HG02798 (cell line): ENCODE results near the gene C2CD4D.

Experiments
- ATAC-seq: cut with Tn5 transposase; IDR thresholded peaks from one replicate; pipeline ENCODE4 v1.9.1; 2021; ENCODE audit warnings: mild to moderate bottlenecking; ENCODE audit not compliant: unreplicated experiment, poor library complexity

Gene C2CD4D

DNA sequence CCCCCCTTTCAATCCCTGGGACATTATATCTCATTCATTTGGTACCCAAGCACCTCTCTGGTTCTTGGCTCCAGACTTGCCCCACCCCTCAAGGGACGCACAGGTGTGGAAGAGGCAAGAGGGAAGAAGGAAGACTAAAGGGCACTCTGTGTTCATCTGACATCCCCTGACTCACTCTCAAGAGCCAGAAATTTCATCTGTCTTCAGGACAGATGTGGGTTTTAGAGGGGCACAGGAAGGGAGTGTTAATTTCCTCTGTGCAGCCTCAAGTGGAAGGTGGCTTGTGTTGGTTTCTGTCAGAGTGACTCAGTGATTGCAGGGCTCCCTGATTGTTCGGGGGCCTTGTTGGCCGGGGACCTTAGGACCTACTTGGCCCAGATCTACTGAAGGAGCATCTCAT is 2.4 kb downstream of the C2CD4D start:
- no peak for ATAC-seq

DNA sequence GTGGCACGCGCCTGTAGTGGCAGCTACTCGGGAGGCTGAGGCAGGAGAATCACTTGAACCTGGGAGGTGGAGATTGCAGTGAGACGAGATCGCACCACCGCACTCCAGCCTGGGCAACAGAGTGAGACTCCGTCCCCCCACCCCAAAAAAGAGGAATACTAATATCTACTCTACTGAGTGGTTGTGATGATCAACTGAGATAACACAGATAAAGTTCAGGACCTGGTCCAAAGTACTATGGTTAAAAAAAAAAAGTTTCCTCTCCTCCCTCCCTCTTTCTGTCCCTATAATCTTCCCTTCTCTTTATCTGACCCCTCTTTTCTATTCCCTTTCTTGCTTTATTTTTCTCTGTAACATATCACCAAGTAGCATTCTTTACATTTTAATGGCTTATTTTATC is 4.0 kb downstream of the C2CD4D start:
- ATAC-seq = no peak

DNA sequence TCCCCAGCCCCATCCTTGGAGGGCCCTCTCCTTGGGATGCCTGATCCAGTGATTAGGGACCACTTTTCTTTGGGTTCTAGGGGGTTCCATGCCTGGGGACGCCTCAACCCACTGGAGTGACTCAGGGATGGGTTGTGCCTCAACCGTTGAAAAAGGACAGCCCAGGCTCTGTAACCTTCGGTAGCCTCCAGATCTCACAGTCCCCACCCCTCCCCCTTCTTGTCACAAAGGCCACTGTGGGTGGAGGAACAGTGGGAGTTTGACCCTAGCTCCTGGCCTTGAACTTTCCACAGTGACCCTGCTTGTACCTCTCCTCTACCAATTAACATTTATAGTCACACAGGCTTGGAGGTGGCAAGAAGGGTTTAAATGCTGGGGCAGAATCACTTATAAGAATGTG is 5.4 kb downstream of the C2CD4D start:
- no peak for ATAC-seq

DNA sequence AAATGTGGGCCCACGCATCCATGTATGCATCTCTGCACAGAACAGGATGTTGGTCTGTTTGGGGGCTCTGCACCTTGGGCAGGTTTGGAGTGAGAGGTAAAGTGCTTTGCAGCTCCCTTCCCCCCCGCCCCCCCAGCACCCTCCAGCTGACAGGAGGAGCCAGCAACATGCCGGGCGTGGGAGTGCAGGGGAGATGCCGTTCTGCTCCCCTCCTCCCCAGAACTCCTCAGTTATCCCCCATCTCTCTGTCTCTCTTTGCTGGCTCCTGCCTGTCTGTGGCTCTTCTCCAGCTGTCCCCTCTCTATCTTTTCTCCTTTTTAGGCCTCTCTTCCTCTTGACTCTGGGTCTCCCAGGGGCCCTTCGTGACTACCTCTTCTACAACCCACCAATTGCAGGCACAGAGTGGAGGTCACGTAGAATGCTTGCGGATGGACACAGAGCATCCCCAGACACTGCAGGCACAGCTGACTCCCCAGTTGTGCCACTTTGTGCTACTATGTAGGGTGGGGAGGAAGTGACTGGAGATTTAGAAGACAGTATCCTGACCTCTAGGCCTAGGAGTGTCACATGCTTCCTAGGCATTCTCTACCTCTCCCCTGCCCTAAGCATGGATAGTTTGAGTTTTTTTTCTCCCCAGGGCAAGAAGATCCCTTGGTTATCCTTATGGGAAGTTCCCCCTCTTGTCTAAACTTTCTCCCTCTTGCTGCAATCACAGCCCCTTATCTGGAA is 6.3 kb downstream of the C2CD4D start:
- no peak for ATAC-seq

DNA sequence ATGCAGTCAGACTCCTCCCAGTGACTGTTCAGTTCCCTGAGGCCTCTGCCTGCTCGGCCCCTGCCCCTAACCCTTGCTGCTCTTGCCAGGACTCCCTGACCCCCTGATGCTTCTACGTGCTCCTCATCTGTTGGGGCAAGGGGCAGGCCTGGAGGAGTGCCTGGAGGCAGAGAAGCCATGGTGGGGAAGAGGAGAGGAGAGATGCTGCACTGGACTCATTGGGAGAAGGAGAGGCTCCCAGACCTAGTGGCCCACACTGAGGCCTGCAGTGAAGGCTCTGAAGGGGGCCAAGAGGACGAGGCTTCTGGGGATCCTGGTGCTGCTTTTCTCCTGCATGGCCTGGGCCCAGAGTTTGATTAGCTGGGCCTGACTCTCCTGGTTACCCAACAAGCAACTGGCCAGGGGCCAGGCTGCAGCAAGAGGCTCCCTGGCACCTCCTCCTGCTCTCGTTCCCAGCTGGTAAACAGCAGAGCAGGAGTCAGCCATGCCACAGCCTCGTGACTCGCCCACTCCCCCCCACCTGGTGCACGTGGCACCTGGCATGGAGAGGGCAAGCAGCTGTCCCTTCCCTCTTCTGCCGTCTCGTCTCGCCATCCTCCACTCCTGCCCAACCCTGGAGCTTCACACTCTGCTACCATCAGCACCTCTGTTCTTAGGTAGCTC is 7.2 kb downstream of the C2CD4D start:
- no peak for ATAC-seq

DNA sequence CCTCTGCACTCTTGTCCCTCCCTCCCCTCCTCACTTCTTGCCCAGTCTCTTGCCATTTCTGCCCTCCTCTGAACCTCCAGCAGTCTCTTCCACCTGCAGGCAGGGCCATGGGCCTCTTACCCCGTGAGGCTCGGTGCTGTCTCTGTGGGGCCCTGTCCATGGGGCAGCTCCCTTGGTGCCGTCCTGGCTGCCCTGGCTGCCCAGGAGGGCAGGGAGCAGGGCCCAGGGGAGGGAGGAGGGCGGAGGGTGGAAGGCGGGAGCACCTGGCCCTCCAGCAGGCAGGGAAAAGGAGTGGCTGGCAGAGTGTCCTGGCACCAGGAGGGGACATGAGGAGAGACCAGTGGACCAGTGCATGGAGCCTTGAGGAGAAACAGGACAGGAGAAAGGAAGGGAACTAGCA is 8.0 kb downstream of the C2CD4D start, which contains the start of gene RORC:
Gene RORC (minus strand): TSS at position 198 of the 400 bp plus-strand sequence. CDS start 38 bp downstream, at position 160.
- ATAC-seq = no peak

DNA sequence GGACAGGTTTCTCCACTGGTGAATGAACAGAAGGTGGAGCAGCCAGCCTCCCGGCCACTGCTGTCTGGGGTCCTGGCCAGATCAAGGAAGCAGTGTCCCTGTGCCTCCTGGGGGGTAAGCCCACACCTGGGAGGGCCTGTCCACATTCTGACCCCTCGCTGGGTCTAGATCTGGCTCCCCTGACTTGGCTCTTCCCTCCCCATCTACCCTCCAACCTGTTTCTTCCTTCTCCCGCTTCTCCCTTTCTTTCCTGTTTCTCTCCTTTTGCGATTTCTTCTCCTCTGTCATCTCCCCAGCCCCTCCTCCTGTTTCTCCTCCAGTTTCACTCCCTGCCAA is 8.4 kb downstream of the C2CD4D start:
- ATAC-seq = no peak

DNA sequence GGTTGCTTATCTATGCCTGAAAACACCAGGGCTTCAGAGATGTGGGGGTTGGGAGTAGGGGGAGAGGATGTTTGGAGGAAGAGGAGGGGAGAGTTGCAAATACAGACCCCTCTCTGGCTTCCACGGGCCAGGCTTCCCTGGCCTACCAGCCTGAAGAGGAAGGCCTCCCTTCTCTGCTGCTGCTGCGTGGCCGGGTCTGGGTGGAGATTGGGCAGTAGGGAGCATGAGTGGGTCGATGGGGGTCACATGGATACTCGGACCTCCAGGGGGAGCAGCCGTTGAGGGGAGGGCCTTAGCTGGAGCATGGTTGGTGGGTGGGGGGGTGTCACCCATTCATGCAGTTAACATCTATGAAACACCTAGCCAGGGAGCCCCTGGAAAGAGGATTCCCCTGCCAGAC is 9.6 kb downstream of the C2CD4D start:
- no peak for ATAC-seq

DNA sequence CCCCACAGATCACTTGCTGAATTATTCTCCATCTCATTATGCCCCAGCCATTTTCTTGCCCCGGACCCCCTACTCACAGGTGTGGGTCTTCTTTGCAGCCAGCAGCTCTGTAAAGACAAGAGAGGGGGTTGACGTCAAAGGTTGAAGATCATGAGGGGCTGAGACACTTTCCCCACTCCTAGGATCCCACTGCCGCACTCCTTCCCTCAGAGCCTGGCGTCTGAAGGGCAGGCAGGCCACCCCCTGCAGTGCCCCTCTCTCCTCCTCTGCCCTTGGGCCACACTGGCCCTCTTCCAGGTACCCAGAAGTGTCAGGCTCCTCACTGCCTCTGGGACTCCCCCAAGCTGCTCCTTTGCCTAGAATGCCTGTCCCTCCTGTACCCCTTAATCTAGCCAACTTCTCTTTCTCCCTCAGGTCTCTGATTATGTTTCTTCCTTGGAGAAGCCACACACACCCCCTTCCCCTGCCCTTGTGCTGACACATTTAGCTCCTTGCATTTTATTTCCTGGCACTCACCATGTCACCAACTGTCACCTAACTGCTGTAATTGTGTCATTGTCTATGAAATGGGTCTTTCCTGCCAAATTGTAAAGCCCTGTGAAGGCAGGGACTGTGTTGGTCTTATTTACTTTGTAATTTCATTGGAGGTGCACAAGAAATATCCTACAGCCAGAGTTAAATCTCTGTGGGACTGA is 10.1 kb downstream of the C2CD4D start:
- no peak for ATAC-seq

DNA sequence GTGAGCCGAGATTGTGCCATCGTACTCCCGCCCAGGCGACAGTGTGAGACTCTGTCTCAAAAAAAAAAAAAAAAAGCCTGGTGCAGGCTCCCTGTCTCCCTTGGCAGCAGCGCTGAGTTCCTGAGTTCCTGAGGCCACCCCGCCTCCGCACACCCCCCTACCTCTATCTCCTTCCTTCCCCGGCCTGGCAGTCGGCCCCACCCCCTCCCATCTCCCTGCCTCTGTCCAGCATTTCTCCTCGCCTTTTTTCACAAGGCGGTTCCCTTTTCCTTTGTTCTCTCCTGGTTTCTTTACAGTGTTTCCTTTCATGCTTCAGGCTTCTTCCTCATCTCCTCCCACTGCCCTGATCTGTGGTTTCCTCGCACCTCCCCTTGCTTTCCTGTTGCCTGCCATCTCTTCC is 10.7 kb downstream of the C2CD4D start:
- no peak for ATAC-seq

DNA sequence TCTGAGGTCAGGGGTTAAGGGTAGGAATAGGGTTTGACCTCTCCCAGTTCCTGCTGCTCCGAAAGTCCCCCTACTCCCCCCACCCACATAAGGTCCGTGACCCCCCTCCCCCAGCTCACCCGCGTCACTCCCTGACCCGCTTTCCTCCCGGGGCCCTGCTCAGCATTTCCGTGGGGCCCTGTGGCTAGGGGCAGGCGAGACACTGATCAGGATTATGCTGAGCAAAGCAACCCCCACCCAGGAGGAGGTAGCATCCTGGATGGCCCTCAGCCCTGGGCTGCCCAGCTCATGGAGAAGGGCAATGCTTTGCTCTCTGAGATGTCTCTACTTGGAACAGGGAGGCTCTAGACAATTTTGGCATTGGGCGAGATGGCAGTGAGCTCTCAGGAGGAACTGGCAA is 11.8 kb downstream of the C2CD4D start:
- ATAC-seq = no peak

DNA sequence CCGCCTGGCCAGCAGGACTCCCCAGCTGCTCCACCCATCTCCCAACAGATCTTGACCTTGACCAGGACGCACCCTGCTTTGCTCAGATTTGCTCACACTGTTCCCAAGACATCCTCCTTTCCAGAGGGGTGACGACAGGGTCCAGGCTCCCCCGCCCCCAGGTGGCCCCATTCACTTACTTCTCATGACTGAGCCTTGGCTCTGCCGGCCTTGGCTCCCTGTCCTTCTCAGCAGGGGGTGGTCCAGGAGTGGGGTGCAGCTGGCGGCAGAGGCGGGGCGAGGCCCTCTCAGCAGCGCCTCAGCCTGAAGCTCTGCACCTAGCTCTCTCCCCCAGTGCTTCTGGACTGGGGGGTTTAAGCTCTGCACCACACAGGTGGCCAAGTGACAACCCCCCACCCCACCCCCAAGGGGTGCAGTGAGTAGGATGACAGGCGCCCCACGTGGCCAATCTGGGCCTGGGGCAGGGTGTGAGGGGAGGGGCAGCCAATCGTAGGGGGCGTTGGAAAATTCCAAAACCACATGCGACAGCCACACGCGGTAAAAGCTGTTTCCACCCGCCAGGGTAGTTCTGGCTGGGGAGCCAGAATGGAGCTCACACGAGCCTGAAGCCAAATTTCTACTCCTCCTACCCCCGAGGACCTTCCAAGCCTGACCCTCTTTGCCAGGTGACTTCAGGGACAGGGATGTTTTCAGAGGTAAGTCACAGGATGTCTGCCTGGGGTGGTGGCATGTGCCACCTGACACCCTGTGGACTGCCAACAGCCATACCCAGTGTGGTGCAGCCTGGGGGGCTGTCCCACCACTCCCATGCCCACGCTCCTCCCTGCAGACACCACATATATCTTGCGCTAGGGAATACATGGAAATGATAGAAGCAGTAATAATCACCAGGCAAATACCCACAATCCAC is 13.6 kb downstream of the C2CD4D start:
- no peak for ATAC-seq

DNA sequence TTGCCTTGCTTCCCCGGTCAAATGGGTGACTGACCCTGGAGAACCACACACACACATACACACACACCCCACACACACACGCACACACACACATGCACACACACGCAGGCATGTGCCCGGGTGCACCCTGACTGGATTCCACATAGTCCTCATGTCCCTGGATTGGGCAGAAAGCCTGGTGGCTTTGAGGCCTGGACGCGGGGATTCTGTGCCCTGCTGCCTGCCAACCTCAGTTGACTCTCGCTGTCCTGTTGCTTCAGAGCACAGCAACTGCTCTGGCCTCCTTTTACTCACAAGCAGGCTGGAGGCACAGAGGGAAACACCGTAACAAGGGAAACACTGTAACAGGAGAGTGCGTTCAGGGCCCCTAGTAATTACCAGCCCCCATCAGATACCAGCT is 14.4 kb downstream of the C2CD4D start:
- ATAC-seq = no peak

DNA sequence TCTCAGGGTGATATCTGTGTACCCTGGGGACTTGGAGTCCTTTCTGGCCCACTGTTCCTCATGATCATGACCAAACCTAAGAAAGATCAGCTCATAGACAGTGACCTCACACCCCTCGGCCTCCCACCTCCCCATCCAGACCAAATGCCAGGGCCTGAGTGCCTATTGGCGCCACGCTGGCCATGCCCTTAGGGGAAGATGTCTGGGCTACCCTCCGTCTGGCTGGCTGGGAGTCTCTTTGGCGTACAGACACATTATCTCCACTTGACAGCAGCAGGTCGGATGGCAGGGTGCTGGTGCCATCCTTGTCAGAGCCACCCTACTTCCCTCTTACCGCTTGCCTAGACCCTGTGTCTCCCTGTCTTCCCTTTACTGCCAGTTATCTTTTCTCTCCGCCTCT is 16.4 kb downstream of the C2CD4D start:
- no peak for ATAC-seq

DNA sequence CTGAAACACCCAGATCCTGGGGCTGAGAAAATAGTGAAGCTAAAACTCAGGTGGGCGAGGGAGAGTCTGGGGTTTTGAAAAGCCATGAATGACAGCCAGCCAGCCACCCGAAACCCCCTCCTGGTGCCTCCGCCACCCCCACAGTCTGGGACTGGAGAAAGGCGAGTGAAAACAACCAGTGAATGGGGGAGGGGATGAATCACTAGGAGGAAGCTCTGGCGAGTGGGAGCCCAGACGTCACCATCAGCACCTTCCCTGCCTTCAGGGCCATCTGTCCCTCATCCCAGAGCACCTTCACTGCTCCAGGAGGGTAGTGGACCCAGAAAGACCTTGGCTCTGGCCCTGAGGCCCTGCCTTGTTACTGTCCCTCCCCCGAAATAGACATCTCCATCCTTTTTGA is 17.2 kb downstream of the C2CD4D start:
- ATAC-seq = no peak

DNA sequence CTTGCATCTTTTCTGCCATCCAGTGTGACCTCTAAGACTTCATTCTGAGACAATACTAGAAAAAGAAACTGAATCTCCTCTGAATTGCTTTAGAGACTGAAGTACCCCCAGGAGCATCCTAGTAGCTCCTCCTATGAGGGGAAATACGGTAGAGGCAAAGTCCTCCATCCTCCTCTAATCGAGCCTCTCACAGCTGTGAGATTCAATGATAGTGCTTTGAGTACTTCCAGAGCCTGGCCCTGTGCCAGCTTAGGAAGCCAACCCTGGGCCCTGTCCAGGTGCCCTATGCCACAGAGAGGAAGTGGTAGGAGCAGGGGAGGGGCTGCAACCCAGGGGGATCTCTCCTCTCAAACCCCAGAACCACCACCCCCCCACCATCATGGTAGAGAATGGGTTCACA is 18.7 kb downstream of the C2CD4D start:
- ATAC-seq = no peak

DNA sequence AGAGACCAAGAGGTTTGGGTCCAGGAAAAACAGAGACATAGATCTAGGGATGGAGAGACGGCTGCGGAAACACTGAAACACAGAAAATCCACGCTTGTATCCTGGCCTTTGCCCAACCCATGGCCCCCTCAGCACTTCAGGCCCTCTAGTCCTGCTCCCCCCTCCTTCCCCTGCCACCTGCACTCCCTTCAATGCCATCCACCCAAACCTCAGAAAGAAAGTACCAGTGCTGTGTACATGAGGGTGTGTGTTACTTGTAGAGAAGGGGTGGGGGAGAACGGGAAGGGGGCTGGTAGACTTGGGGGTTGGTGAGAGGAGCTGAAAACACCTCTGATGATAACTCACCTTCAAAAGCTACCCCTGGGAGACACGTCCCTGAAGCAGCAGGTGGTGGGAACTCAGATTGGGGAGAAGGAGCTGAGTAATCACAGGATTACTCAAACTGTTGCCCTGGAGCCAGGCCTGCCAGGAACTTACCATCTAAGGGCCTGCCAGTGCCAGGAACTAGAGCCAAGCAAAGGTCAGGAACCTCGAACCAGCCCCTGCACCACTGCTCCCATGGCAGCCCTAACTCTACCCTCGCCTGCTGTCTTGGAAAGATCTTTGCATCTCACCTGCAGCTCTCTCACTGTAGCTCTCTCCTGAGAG is 19.5 kb downstream of the C2CD4D start:
- ATAC-seq = no peak

DNA sequence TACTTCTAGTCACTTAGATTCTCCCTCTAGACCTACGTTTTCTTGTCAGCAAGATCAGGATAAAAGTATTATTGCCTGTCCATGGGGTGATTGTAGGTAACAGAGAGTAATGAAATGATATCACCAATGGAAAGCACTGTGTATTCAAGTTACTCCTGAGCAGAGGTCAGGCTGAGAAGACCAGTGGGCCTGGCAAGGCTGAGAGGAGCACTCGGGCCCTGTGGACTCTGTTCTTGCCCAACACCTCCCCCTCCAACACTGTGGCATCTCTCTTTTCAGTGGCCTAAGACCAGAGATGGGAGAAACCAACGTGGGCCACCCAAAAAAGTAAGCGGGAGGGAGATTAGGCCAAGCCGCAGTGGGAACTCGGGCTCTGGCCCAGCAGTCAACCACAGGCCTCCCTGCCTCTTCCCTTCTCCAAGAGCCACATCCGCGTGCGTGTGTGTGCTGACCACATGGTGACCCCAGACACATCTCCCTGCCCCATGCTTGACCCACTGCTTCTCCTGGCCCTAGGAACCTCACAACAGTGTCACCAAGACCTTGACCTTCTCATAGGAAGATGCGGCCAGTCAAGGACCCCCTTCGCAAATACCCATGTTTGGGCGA is 20.3 kb downstream of the C2CD4D start:
- ATAC-seq = no peak

DNA sequence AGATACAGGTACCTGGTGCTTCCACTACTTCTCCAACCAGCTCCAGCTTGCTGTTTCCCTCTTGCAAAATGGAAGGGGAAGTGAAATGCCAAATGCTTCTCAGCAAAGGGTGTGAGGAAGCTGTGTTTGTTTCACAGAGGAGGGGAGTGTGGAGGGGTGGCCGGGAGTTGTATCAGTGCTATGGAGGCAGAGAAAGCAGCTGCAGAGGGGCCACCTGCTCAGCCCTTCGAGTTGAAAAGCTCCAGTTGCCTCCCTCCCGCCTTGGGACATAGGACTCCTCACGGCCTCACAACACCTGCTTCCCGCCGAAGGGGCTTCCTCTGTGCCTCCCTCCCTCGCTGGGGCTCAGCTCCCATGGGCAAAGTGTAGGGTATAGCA is 22.3 kb downstream of the C2CD4D start:
- ATAC-seq = no peak
